ENCODE data around the gene LMAN1L.

Gene LMAN1L

DNA sequence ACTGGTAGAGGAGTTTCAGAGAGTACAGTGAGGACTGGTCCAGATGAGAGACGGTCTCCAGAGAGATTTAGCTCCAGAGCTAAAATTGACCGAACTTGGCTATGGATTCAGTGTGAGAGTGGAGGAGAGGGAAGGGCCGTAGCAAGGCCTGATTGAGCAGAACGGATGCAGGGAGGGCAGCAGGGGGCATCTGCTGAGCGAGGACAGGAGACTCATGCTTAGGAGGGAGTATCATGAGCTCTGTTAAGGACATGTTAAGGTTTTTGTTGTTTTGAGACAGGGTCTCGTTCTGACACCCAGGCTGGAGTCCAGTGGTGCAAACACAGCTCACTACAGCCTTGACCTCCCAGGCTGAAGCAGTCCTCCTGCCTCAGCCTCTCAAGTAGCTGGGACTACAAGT lies 7.7 kb upstream of the LMAN1L start:
- Histone ChIP-seq H3K36me3 (ENCODE audit: control insufficient read depth, insufficient read depth, low read length) (no peaks in the 10 kb centered on the region), H3K79me2 (no peaks in the 10 kb centered on the region)

GRCh38 chr15:74807282-74807681 lies 5.4 kb upstream of the LMAN1L start:
- no peak for TF ChIP-seq CTCF (IDR thresholded peaks at IDR 0.05)
- no peak overlapping the region for H3K4me2 ChIP-seq (ENCODE audit: low read length)
- H3K9me3 ChIP-seq (ENCODE audit: control insufficient read depth, low read length): no peaks in the 10 kb centered on the region
- no peak overlapping the region for H3K4me3 ChIP-seq (ENCODE audit: low read depth, low read length)
- H3K27ac ChIP-seq: no peak overlapping the region
- H3K79me2 ChIP-seq: no peaks in the 10 kb centered on the region
- H3K27me3 ChIP-seq (ENCODE audit: control insufficient read depth, insufficient read depth, low read length): no peaks in the 10 kb centered on the region
- H3K4me1 ChIP-seq: no peaks in the 10 kb centered on the region
- no peak overlapping the region for H2AFZ ChIP-seq
- H3K9ac ChIP-seq: no peak overlapping the region
- H3K36me3 ChIP-seq (ENCODE audit: control insufficient read depth, insufficient read depth, low read length): no peaks in the 10 kb centered on the region

More for the DNA sequence above, 7.7 kb upstream of the LMAN1L start:
- H3K9ac ChIP-seq: no peak overlapping the region
- TF ChIP-seq CTCF (IDR thresholded peaks at IDR 0.05): no peak
- H2AFZ ChIP-seq: no peak overlapping the region
- no peaks in the 10 kb centered on the region for H3K9me3 ChIP-seq (ENCODE audit: control insufficient read depth, low read length)
- H3K4me1 ChIP-seq: no peaks in the 10 kb centered on the region
- H3K4me3 ChIP-seq (ENCODE audit: low read depth, low read length): no peak overlapping the region
- no peaks in the 10 kb centered on the region for H3K27me3 ChIP-seq (ENCODE audit: control insufficient read depth, insufficient read depth, low read length)
- H3K27ac ChIP-seq: no peak overlapping the region
- no peak overlapping the region for H3K4me2 ChIP-seq (ENCODE audit: low read length)

DNA sequence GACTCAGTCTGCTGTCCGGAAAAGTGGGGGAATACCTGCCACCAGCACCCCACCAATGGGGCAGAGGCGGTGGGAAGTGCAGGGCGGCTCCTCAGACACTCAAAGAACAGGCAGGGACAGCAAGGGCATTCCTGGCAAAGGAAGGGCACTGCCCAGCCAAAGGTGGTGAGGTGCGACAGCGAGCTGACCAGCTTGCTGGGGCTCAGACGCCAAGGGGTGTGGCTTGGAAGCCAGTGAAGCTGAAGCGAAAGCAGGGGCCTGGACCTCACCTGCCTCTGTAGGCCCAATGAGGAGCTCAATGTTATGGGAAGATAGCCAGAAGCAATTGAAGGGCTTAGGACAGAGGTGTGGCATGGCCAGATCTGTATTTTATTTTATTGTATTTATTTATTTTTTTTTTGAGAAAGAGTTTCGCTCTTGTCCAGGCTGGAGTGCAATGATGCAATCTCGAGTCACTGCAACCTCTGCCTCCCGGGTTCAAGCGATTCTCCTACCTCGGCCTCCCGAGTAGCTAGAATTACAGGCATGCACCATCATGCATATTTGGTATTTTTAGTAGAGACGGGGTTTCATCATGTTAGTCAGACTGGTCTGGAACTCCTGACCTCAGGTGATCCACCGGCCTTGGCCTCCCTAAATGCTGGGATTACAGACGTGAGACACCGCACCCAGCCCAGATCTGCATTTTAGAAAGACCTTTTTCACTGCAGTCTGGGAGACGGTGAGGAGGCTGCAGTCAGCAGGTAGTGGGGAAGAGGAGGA lies 4.4 kb upstream of the LMAN1L start:
- no peak overlapping the region for H3K4me2 ChIP-seq (ENCODE audit: low read length)
- H3K9ac ChIP-seq: no peak overlapping the region
- H2AFZ ChIP-seq: no peak overlapping the region
- no peak overlapping the region for H3K4me3 ChIP-seq (ENCODE audit: low read depth, low read length)
- no peak overlapping the region for H3K27ac ChIP-seq
- H3K4me1 ChIP-seq: no peaks in the 10 kb centered on the region
- no peak for TF ChIP-seq CTCF (IDR thresholded peaks at IDR 0.05)
- H3K79me2 ChIP-seq: no peaks in the 10 kb centered on the region
- no peaks in the 10 kb centered on the region for H3K36me3 ChIP-seq (ENCODE audit: control insufficient read depth, insufficient read depth, low read length)
- no peaks in the 10 kb centered on the region for H3K27me3 ChIP-seq (ENCODE audit: control insufficient read depth, insufficient read depth, low read length)
- no peaks in the 10 kb centered on the region for H3K9me3 ChIP-seq (ENCODE audit: control insufficient read depth, low read length)

DNA sequence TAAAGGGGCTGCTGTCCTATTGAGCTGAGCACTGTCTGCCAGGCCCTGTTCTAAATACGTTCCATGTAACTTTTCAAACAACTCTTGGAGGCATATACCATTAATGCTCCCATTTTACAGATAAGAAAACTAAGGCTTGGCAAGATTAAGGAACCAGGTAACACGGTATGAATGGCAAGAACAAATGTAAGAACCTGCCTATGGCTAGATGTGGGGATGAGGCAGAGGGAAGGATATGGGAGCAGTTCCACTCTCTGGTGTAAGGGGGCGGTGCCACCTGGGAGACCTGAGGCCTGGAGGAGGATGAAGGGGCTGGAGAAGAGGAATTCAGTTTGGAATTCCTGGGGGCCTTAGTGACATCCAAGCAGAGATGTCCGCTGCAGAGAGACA lies 3.8 kb upstream of the LMAN1L start:
- no peaks in the 10 kb centered on the region for H3K79me2 ChIP-seq
- H3K4me2 ChIP-seq (ENCODE audit: low read length): no peak overlapping the region
- no peak overlapping the region for H2AFZ ChIP-seq
- no peaks in the 10 kb centered on the region for H3K9me3 ChIP-seq (ENCODE audit: control insufficient read depth, low read length)
- no peak overlapping the region for H3K27ac ChIP-seq
- no peaks in the 10 kb centered on the region for H3K27me3 ChIP-seq (ENCODE audit: control insufficient read depth, insufficient read depth, low read length)
- TF ChIP-seq CTCF (IDR thresholded peaks at IDR 0.05): no peak
- no peak overlapping the region for H3K9ac ChIP-seq
- H3K4me3 ChIP-seq (ENCODE audit: low read depth, low read length): no peak overlapping the region
- H3K4me1 ChIP-seq: no peaks in the 10 kb centered on the region
- no peaks in the 10 kb centered on the region for H3K36me3 ChIP-seq (ENCODE audit: control insufficient read depth, insufficient read depth, low read length)

- no peaks in the 10 kb centered on the region for H3K36me3 ChIP-seq (ENCODE audit: control insufficient read depth, insufficient read depth, low read length)
- no peak overlapping the region for H3K4me2 ChIP-seq (ENCODE audit: low read length)
- H3K4me3 ChIP-seq (ENCODE audit: low read depth, low read length): no peak overlapping the region
- H3K9ac ChIP-seq: no peak overlapping the region
- no peak for TF ChIP-seq CTCF (IDR thresholded peaks at IDR 0.05)
- no peaks in the 10 kb centered on the region for H3K79me2 ChIP-seq
- H3K9me3 ChIP-seq (ENCODE audit: control insufficient read depth, low read length): no peaks in the 10 kb centered on the region
- no peak overlapping the region for H3K27ac ChIP-seq
- no peaks in the 10 kb centered on the region for H3K4me1 ChIP-seq
- H3K27me3 ChIP-seq (ENCODE audit: control insufficient read depth, insufficient read depth, low read length): no peaks in the 10 kb centered on the region
- no peak overlapping the region for H2AFZ ChIP-seq
Observed at GRCh38 chr15:74809242-74809641, 3.4 kb upstream of the LMAN1L start.
